Measurements from ENCODE around the gene NCKAP5.

NCKAP5 gene

GRCh38 chr2:132664096-132664495, 904.2 kb downstream of the NCKAP5 start:
- Histone ChIP-seq H3K9ac (ENCODE audit: low read length) (no peak overlapping the region), H3K4me2 (ENCODE audit: low read length) (no peak overlapping the region), H3K27ac (ENCODE audit: low read depth, low read length, poor library complexity, severe bottlenecking) (no peak overlapping the region), H3K79me2 (ENCODE audit: insufficient read depth, low read length) (no peaks in the 10 kb centered on the region), H3K9me3 (ENCODE audit: low read length) (no peaks in the 10 kb centered on the region), H2AFZ (ENCODE audit: low read length) (no peak overlapping the region), H3F3A (ENCODE audit: insufficient read depth, low read length) (no peaks in the 10 kb centered on the region), H3K36me3 (ENCODE audit: insufficient read depth, low read length) (no peaks in the 10 kb centered on the region), H3K4me3 (ENCODE audit: low read depth, low read length, poor library complexity, severe bottlenecking) (no peak overlapping the region), H4K20me1 (ENCODE audit: insufficient read depth, low read length) (no peaks in the 10 kb centered on the region), H3K27me3 (ENCODE audit: insufficient read depth, low read length) (no peaks in the 10 kb centered on the region), H3K4me1 (ENCODE audit: insufficient read depth, low read length, severe bottlenecking) (no peaks in the 10 kb centered on the region), H3K9me2 (ENCODE audit: low read depth, low read length) (no peaks in the 10 kb centered on the region)
- TF ChIP-seq EZH2 (IDR thresholded peaks at IDR 0.05; ENCODE audit: borderline replicate concordance, low read length) (no peak), CTCF (IDR thresholded peaks at IDR 0.05; ENCODE audit: low read length) (no peak)

- no peak overlapping the region for H2AFZ ChIP-seq (ENCODE audit: low read length)
- no peaks in the 10 kb centered on the region for H3K9me3 ChIP-seq (ENCODE audit: low read length)
- H3K9me2 ChIP-seq (ENCODE audit: low read depth, low read length), result no peaks in the 10 kb centered on the region
- H3F3A ChIP-seq (ENCODE audit: insufficient read depth, low read length), result no peaks in the 10 kb centered on the region
- H3K27ac ChIP-seq (ENCODE audit: low read depth, low read length, poor library complexity, severe bottlenecking), result no peak overlapping the region
- H3K79me2 ChIP-seq (ENCODE audit: insufficient read depth, low read length), result no peaks in the 10 kb centered on the region
- H3K4me1 ChIP-seq (ENCODE audit: insufficient read depth, low read length, severe bottlenecking), result no peaks in the 10 kb centered on the region
- H3K27me3 ChIP-seq (ENCODE audit: insufficient read depth, low read length), result no peaks in the 10 kb centered on the region
- H4K20me1 ChIP-seq (ENCODE audit: insufficient read depth, low read length), result no peaks in the 10 kb centered on the region
- no peak overlapping the region for H3K4me2 ChIP-seq (ENCODE audit: low read length)
- no peaks in the 10 kb centered on the region for H3K36me3 ChIP-seq (ENCODE audit: insufficient read depth, low read length)
- TF ChIP-seq CTCF (IDR thresholded peaks at IDR 0.05; ENCODE audit: low read length) (no peak), EZH2 (IDR thresholded peaks at IDR 0.05; ENCODE audit: borderline replicate concordance, low read length) (no peak)
- H3K9ac ChIP-seq (ENCODE audit: low read length), result no peak overlapping the region
- no peak overlapping the region for H3K4me3 ChIP-seq (ENCODE audit: low read depth, low read length, poor library complexity, severe bottlenecking)
Measured at GRCh38 chr2:132662732-132663131, 905.5 kb downstream of the NCKAP5 start.

GRCh38 chr2:132659331-132659730, 908.9 kb downstream of the NCKAP5 start:
- TF ChIP-seq CTCF (IDR thresholded peaks at IDR 0.05; ENCODE audit: low read length), result no peak
- TF ChIP-seq EZH2 (IDR thresholded peaks at IDR 0.05; ENCODE audit: borderline replicate concordance, low read length), result no peak
- no peak overlapping the region for H3K4me3 ChIP-seq (ENCODE audit: low read depth, low read length, poor library complexity, severe bottlenecking)
- no peak overlapping the region for H3K9ac ChIP-seq (ENCODE audit: low read length)
- no peak overlapping the region for H3K4me2 ChIP-seq (ENCODE audit: low read length)
- no peaks in the 10 kb centered on the region for H3K27me3 ChIP-seq (ENCODE audit: insufficient read depth, low read length)
- H3K4me1 ChIP-seq (ENCODE audit: insufficient read depth, low read length, severe bottlenecking), result no peaks in the 10 kb centered on the region
- no peak overlapping the region for H2AFZ ChIP-seq (ENCODE audit: low read length)
- H3K79me2 ChIP-seq (ENCODE audit: insufficient read depth, low read length), result no peaks in the 10 kb centered on the region
- H4K20me1 ChIP-seq (ENCODE audit: insufficient read depth, low read length), result no peaks in the 10 kb centered on the region
- no peak overlapping the region for H3K27ac ChIP-seq (ENCODE audit: low read depth, low read length, poor library complexity, severe bottlenecking)
- H3K9me3 ChIP-seq (ENCODE audit: low read length), result no peaks in the 10 kb centered on the region
- H3F3A ChIP-seq (ENCODE audit: insufficient read depth, low read length), result no peaks in the 10 kb centered on the region
- no peaks in the 10 kb centered on the region for H3K36me3 ChIP-seq (ENCODE audit: insufficient read depth, low read length)
- H3K9me2 ChIP-seq (ENCODE audit: low read depth, low read length), result no peaks in the 10 kb centered on the region
